H9 (cell line): ENCODE results near the gene TMEM151B. TPM values are rescaled to one million over a fixed set of nuclear protein-coding genes. Genes with fewer than 3 reads are reported as not detected.

Experiments used
- DNase-seq: peaks from one replicate; pipeline ENCODE4 v3.0.0-alpha.2; 2017
- H2AFZ ChIP-seq: one replicate; pipeline ENCODE4 v1.6.1; 2013; ENCODE audit warnings: mild to moderate bottlenecking, low read length, control low read depth, moderate library complexity
- H2AK5ac ChIP-seq: 2 replicates; pipeline ENCODE4 v1.6.1; 2013; ENCODE audit warnings: low read length, control low read depth, mixed read lengths; ENCODE audit not compliant: insufficient read length
- H2BK120ac ChIP-seq: one replicate; pipeline ENCODE4 v1.6.1; 2013; ENCODE audit warnings: low read depth, mild to moderate bottlenecking, low read length, control low read depth, inconsistent platforms; ENCODE audit not compliant: poor library complexity, severe bottlenecking
- H2BK12ac ChIP-seq: 2 replicates; pipeline ENCODE4 v1.6.1; 2013; ENCODE audit warnings: low read length, control low read depth, mixed read lengths, low read depth; ENCODE audit not compliant: insufficient read length
- H2BK15ac ChIP-seq: 2 replicates; pipeline ENCODE4 v1.6.1; 2013; ENCODE audit warnings: low read depth, low read length, control low read depth
- H2BK20ac ChIP-seq: one replicate; pipeline ENCODE4 v1.6.1; 2013; ENCODE audit warnings: low read depth, mild to moderate bottlenecking, low read length, control low read depth, inconsistent platforms; ENCODE audit not compliant: poor library complexity, severe bottlenecking
- H2BK5ac ChIP-seq: 2 replicates; pipeline ENCODE4 v1.6.1; 2013; ENCODE audit warnings: low read length, control low read depth, mixed read lengths; ENCODE audit not compliant: insufficient read length
- H3K14ac ChIP-seq: 2 replicates; pipeline ENCODE4 v1.6.1; 2013; ENCODE audit warnings: low read length, control low read depth; ENCODE audit not compliant: insufficient read depth
- H3K18ac ChIP-seq: 2 replicates; pipeline ENCODE4 v1.6.1; 2013; ENCODE audit warnings: low read depth, mild to moderate bottlenecking, mixed read lengths, low read length, control low read depth; ENCODE audit not compliant: insufficient read length
- H3K23ac ChIP-seq: 2 replicates; pipeline ENCODE4 v1.6.1; 2013; ENCODE audit warnings: low read length, control low read depth, mixed read lengths, low read depth; ENCODE audit not compliant: insufficient read length
- H3K23me2 ChIP-seq: 2 replicates; pipeline ENCODE4 v1.6.1; 2013; ENCODE audit warnings: low read depth, mild to moderate bottlenecking, mixed read lengths, low read length, control low read depth; ENCODE audit not compliant: insufficient read length, poor library complexity, severe bottlenecking
- H3K27ac ChIP-seq: 2 replicates; pipeline ENCODE4 v1.5.1; 2013; ENCODE audit warnings: low read length, control low read depth, mixed read lengths, low read depth; ENCODE audit not compliant: insufficient read length
- H3K27me3 ChIP-seq: 2 replicates; pipeline ENCODE4 v1.6.1; 2013; ENCODE audit warnings: low read length, control low read depth, inconsistent platforms; ENCODE audit not compliant: insufficient read depth
- H3K4ac ChIP-seq: 2 replicates; pipeline ENCODE4 v1.6.1; 2013; ENCODE audit warnings: low read depth, mild to moderate bottlenecking, control low read depth, inconsistent platforms, low read length, moderate library complexity
- H3K4me1 ChIP-seq: 2 replicates; pipeline ENCODE4 v1.6.1; 2013; ENCODE audit warnings: low read length, control low read depth, inconsistent platforms; ENCODE audit not compliant: insufficient read depth
- H3K4me2 ChIP-seq: 2 replicates; pipeline ENCODE4 v1.6.1; 2013; ENCODE audit warnings: low read length, control low read depth, mixed read lengths; ENCODE audit not compliant: insufficient read length, insufficient read depth
- H3K56ac ChIP-seq: 2 replicates; pipeline ENCODE4 v1.6.1; 2013; ENCODE audit warnings: low read depth, mild to moderate bottlenecking, mixed read lengths, low read length, control low read depth; ENCODE audit not compliant: insufficient read length
- H3K79me1 ChIP-seq: 2 replicates; pipeline ENCODE4 v1.6.1; 2013; ENCODE audit warnings: low read depth, mild to moderate bottlenecking, moderate library complexity, low read length, control low read depth, inconsistent platforms; ENCODE audit not compliant: insufficient read depth, poor library complexity, severe bottlenecking
- H3K79me2 ChIP-seq: 2 replicates; pipeline ENCODE4 v1.6.1; 2013; ENCODE audit warnings: low read length, control low read depth, inconsistent platforms; ENCODE audit not compliant: insufficient read depth
- H3K9ac ChIP-seq: 2 replicates; pipeline ENCODE4 v1.6.1; 2013; ENCODE audit warnings: low read length, control low read depth, mixed read lengths; ENCODE audit not compliant: insufficient read length; ENCODE audit errors: extremely low read depth
- H3K9me3 ChIP-seq: one replicate; pipeline ENCODE4 v1.6.1; 2013; ENCODE audit warnings: low read depth, low read length, inconsistent platforms; ENCODE audit not compliant: control insufficient read depth
- H3T11ph ChIP-seq: one replicate; pipeline ENCODE4 v1.6.1; 2013; ENCODE audit warnings: mild to moderate bottlenecking, low read length, control low read depth, inconsistent platforms
- H4K20me1 ChIP-seq: one replicate; pipeline ENCODE4 v1.6.1; 2013; ENCODE audit not compliant: control insufficient read depth, insufficient read length, insufficient read depth
- H4K5ac ChIP-seq: 2 replicates; pipeline ENCODE4 v1.6.1; 2013; ENCODE audit warnings: low read depth, mild to moderate bottlenecking, mixed read lengths, low read length, control low read depth; ENCODE audit not compliant: insufficient read length
- H4K8ac ChIP-seq: replicated peaks from 2 replicates; pipeline ENCODE4 v1.6.1; 2013; ENCODE audit warnings: low read length, control low read depth, mixed read lengths, low read depth; ENCODE audit not compliant: insufficient read length
- H4K91ac ChIP-seq: 2 replicates; pipeline ENCODE4 v1.6.1; 2013; ENCODE audit warnings: low read depth, mild to moderate bottlenecking, moderate library complexity, mixed read lengths, low read length, control low read depth; ENCODE audit not compliant: insufficient read length
- H3K27ac Mint-ChIP-seq, 3 experiments: 2 replicates in 2 of 3; 3 replicates in 1 of 3; pipeline ENCODE4 v1.8.0; 2020 to 2021; ENCODE audit warnings: mixed read lengths in 3 of 3, mild to moderate bottlenecking in 1 of 3, moderate library complexity in 1 of 3
- H3K27me3 Mint-ChIP-seq: 2 replicates; pipeline ENCODE4 v1.8.0; 2021; ENCODE audit warnings: low read depth, mild to moderate bottlenecking, moderate library complexity, mixed read lengths
- H3K36me3 Mint-ChIP-seq, 3 experiments: 2 replicates in 2 of 3; 3 replicates in 1 of 3; pipeline ENCODE4 v1.8.0; 2020 to 2021; ENCODE audit warnings: low read depth in 3 of 3, mixed read lengths in 3 of 3; ENCODE audit not compliant: insufficient read depth in 1 of 3
- H3K4me1 Mint-ChIP-seq, 2 experiments: 2 replicates each; pipeline ENCODE4 v1.8.0; 2020; ENCODE audit warnings: mixed read lengths in 2 of 2
- H3K4me3 Mint-ChIP-seq, 2 experiments: 2 replicates in 1 of 2; 3 replicates in 1 of 2; pipeline ENCODE4 v1.8.0; 2020 to 2021; ENCODE audit warnings: mild to moderate bottlenecking in 2 of 2, mixed read lengths in 2 of 2, moderate library complexity in 1 of 2
- H3K9me3 Mint-ChIP-seq, 2 experiments: 2 replicates in 1 of 2; 3 replicates in 1 of 2; pipeline ENCODE4 v1.8.0; 2020; ENCODE audit warnings: mild to moderate bottlenecking in 2 of 2, mixed read lengths in 2 of 2, moderate library complexity in 1 of 2
- WGBS: extraction: QIAGEN DNeasy Blood & Tissue Kit; methylation state at CpG from one replicate; pipeline ENCODE4 v1.1.7; 2013; ENCODE audit warnings: missing lambda C conversion rate, low lambda C conversion rate, mixed read lengths; ENCODE audit not compliant: insufficient read length; ENCODE audit errors: extremely low coverage; 5-methylcytosine and 5-hydroxymethylcytosine counted together
- total RNA-seq: library from RNA; stranded (reverse); gene quantifications from 2 replicates; pipeline ENCODE4 v1.2.1, GENCODE V29; 2021
- TF ChIP-seq, protein P1 (sequence below): fragments of 200-600 bp; sonication (generic); conservative IDR thresholded peaks from 3 replicates; pipeline ENCODE4 v1.8.0; 2021; ENCODE audit warnings: antibody characterized with exemption, mild to moderate bottlenecking

The TMEM151B gene
- total RNA-seq, 1 experiment from 2014 or later: 2.4 TPM

DNA sequence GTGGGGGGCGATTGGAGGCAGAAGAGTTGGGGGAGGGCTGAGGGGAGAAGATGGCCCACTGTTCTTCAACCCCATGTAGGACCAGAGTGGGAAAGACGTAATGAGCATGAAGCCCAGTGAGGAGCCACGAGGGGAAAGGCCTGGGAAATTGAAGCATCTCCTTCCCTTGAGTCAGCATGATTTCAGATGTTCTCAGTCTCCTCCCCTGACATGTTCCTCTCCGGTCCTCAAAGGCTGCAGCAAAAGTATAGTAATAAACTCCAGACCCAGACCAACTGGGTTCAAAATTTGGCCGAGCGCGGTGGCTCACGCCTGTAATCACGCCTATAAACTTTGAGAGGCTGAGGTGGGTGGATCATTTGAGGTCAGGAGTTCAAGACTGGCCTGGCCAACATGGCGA, 3.0 kb upstream of the TMEM151B start:
- Histone ChIP-seq H3K23me2 (peaks cover 20% of the 10 kb centered on the region), H2BK120ac (no peak overlapping the region), H4K20me1 (no peaks in the 10 kb centered on the region), H3K4ac (no peak overlapping the region), H3K27me3 (peaks cover 7% of the 10 kb centered on the region; the same call in 1 of the 2 replicates), H3K56ac (no peak overlapping the region), H3K27ac (no peak overlapping the region), H3K9me3 (no peaks in the 10 kb centered on the region), H2BK15ac (no peak overlapping the region), H2BK12ac (no peak overlapping the region), H2AFZ (no peak overlapping the region), H4K91ac (no peak overlapping the region), H3K9ac (no peak overlapping the region), H4K8ac (no peak overlapping the region), H3K4me1 (peaks cover 12% of the 10 kb centered on the region; the same call in 1 of the 2 replicates), H3K79me2 (no peaks in the 10 kb centered on the region), H3T11ph (no peak overlapping the region), H3K14ac (no peak overlapping the region), H2AK5ac (no peak overlapping the region), H2BK20ac (no peak overlapping the region), H4K5ac (no peak overlapping the region), H3K18ac (no peak overlapping the region), H3K79me1 (no peaks in the 10 kb centered on the region), H3K4me2 (no peak overlapping the region), H2BK5ac (no peak overlapping the region), H3K23ac (no peak overlapping the region)
- TF ChIP-seq, protein P1, sequence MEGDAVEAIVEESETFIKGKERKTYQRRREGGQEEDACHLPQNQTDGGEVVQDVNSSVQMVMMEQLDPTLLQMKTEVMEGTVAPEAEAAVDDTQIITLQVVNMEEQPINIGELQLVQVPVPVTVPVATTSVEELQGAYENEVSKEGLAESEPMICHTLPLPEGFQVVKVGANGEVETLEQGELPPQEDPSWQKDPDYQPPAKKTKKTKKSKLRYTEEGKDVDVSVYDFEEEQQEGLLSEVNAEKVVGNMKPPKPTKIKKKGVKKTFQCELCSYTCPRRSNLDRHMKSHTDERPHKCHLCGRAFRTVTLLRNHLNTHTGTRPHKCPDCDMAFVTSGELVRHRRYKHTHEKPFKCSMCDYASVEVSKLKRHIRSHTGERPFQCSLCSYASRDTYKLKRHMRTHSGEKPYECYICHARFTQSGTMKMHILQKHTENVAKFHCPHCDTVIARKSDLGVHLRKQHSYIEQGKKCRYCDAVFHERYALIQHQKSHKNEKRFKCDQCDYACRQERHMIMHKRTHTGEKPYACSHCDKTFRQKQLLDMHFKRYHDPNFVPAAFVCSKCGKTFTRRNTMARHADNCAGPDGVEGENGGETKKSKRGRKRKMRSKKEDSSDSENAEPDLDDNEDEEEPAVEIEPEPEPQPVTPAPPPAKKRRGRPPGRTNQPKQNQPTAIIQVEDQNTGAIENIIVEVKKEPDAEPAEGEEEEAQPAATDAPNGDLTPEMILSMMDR: no peak
- no peak overlapping the region for H3K4me3 Mint-ChIP-seq
- peaks cover 24% of the 10 kb centered on the region for H3K27me3 Mint-ChIP-seq
- DNase-seq: no peak
- no peaks in the 10 kb centered on the region for H3K36me3 Mint-ChIP-seq
- H3K4me1 Mint-ChIP-seq: peaks cover 47 to 62% of the 10 kb centered on the region in 2 experiments
- WGBS: no CpG with 5 or more reads among the region's 10 CpGs
- no peak overlapping the region; a peak in 1 of 7 replicates for H3K27ac Mint-ChIP-seq
- no peaks in the 10 kb centered on the region; a peak in 1 of 5 replicates for H3K9me3 Mint-ChIP-seq
